ENCODE results near the gene EEF1A2.

DNA sequence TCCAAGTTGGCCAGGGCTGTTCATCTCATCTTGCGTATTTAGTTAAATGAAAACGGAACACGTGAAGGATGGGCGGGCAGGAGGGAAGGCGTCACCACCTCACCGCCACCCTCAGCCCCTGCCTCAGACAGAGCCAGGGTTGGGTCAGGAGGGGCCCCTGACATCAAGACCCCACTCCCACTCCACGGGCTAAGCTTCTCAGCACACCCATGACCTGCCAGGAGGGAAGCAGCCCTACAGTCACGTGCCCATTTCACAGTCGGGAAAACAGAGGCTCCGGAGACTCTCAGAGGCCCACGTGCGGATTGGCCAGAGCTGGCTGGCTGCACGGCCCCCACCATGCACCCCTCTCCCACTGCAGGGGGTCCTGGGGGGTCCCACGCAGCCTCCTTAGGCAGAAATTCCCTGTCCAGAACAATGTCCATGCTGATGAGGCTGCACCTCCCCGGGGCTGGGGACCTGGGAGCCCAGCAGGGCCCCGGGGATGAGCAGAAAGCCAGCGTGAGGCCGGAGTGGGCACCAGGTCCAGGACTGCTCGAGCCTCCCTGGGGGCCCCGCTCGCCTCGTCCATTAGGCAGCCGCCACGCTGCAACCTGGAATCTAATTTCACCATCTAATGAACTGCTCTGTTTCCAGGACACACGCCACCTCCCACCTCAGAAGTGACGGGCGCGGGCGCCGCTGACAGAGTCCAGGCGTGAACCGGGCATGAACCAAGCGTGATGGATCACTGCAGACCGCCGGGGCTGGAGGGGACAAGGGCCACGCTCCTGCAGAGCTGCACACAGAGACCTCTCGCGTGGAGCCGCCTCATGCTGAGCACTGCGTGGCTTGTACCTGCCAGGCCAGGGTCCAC, 42.2 kb downstream of the EEF1A2 start:
- TF ChIP-seq CTCF (IDR thresholded peaks at IDR 0.05) (no peak), POLR2A (IDR thresholded peaks at IDR 0.05) (no peak)
